HG02623 (cell line): ENCODE measurements around the gene KASH5.
"Not testable (repeated sequence)": the region's sequence is repeated elsewhere in the genome, so short reads cannot be mapped to it uniquely, and the experiment has no call there.

ENCODE experiments used
- ATAC-seq: cut with Tn5 transposase; IDR thresholded peaks from one replicate; pipeline ENCODE4 v1.9.1; 2021; ENCODE audit warnings: moderate library complexity; ENCODE audit not compliant: unreplicated experiment

KASH5 gene

DNA sequence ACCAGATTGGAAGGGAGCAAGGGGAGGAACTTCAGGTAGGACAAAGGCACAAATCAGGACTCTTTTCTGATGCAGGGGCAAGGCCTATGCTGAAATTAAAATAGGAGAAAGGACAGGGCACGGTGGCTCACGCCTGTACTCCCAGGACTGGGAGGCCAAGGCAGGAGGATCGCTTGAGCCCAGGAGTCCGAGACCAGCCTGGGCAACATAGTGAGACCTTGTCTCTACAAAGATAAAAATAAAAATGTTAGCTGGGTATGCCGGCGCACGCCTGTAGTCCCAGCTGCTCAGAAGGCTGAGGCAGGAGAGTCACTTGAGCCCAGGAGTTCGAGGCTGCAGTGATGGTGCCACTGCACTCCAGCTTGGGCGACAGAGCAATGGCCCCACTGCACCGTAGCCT lies 47.6 kb downstream of the KASH5 start:
- no peak for ATAC-seq

DNA sequence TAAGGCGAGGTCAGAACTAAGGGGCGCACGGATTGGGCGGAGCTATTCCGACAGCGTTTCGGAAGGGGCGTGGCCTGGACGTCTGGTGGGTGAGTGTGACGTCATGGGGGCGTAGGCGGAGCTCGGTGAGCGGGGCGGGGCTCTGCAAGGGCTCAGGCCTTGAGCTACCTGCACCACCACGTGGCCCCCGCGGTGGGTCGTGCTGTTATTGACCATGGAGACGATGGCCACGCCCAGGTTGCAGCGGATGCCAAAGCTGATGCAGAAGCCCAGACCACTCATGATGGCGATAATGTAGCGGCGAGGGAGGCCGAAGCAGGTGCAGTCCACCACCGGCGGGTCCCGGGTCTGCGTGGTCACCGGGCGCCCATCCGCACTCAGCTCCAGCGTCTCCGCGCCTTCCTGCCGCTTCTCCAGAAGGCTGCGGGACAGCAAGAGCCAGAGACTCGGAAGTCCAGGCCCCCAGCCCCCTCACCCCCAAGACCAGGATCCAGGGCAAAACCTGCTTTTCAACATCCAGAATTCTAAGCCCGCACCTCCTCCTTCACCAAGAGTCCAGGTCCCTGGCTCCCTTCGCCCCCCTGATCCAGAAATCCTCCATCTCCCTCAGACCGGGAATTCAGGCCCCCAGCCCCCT lies 48.5 kb downstream of the KASH5 start:
- no peak for ATAC-seq

DNA sequence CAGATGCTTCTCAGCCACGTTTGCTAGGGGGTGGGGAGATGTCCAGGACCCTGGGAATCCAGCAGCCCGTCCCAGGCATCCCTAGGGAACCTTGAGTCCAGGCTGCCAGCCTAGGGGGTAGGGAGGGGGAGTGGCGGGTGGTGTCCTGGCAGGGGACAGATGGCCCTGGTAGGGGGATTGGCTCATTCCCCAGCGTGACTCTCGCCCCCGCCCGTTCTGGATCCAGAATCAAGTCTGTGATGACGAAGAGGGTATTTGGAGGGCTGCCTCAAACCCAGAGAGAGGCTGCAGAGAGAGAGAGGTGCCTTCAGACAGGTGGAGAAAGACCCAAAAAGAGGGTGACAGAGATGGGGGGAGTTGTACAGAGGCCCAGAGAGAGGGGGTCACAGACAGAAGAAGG lies 49.2 kb downstream of the KASH5 start:
- ATAC-seq = no peak

DNA sequence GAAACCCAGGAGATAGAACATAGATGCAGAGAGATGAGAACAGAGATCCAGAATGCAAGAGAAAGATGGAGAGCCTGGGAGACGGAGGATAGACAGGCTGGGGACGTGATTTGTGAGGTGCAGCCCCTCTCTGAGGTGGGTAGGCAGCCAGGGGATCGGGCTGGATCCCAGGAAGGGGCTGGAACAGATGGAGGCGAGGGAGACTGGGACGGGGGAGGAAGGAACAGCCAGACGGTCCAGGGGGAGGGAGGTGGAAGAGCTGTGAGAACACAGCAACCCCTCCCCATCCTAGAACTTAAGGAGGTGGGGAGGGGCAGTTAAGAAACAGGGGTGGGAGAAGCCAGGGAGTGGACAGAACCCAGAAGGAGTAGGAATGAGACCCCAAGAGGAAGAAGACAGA lies 50.2 kb downstream of the KASH5 start:
- no peak for ATAC-seq

DNA sequence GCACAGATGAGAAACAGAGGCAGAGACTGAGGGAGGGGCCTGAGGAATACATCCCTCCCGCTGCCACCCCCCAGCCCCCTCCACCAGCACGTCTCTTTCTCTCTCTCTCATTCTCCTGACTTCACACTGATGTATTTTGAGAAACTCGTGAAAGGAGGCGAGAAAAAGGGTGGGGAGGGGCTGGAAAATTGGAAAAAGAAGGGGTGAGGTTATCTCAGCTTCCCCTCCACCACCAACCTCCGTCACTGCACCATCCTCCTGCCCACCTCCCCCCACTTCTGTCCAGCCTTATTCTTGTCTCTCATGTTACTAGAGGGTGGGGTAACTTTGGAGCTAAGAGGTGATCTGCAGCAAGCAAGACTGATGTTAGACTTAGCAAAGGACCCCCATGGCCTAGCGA lies 51.8 kb downstream of the KASH5 start:
- no peak for ATAC-seq

DNA sequence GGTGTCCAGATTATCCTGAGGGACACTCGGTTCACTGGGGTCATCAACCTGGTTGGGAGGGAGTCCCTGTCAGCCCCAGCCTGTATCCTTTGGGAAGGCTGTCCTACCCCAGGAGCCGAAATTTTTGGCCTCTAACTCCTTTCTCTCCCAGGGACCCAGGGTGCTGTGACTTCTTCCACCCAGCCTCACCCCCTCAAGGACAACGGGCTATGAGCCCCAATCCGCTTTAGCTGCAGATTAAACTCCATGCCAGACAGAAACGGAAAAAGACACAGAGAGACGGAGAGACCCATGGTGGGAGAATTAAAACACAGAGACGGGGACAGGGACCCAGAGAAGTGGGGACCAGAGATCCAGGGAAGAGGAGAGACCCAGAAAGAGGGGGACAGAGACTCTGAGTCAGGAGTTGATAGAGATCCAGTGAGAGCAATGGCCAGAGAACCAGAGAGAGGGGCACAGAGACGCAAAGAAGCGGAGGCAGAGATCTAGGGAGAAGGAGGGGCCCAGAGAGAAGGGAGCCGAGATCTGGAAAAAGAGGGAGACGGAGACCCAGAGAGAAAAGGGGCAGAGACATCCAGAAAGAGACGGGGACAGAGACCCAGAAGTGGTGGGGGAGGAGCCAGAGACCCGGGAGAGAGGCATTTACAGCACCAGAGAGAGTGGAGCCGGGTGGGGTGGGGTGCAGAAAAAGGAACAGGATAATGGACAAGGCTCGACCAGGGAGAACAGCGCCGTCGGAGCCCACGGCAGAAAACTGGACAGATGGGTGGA lies 52.6 kb downstream of the KASH5 start:
- no peak for ATAC-seq

DNA sequence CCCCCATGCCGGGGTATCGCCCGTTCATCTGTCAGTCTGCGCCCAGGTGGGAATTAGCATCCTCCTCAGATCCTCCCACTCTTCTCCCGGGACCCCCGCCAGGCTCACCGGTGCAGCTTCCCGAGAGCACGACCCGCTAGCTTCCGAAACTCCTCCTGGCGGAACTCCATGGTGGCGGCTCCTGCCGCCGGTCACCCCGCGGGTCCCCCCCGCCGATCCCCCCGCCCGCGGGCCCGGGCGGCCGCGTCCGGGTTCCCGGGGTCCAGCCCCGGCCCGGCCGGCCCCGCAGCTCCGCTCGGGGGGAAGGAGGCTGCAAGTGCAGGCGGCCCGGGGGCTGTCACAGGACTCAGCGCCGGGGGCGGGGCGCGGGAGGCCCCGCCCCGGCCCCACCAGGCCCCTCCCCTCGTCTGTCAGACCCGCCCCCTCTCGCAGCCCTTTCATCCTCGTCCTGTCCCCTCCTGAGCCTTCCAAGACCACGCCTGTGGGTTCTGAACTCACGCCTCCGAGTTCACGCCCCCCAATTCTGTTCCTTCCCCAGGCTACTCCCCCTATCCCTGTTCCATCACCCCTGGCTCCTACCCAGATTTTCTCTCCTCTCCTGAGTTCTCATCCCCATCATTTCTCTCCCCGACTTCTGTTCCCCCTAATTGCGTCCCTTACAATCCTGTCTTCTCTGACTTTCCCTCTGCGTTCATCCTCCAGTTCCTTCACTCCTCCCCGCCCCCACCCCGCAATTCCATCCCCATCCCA lies 53.3 kb downstream of the KASH5 start, which contains the start of gene SLC17A7:
Gene SLC17A7, minus strand, starts transcription at position 318 of the 750 bp plus-strand sequence. Its CDS starts 148 bp downstream, at position 170.
- no peak for ATAC-seq

DNA sequence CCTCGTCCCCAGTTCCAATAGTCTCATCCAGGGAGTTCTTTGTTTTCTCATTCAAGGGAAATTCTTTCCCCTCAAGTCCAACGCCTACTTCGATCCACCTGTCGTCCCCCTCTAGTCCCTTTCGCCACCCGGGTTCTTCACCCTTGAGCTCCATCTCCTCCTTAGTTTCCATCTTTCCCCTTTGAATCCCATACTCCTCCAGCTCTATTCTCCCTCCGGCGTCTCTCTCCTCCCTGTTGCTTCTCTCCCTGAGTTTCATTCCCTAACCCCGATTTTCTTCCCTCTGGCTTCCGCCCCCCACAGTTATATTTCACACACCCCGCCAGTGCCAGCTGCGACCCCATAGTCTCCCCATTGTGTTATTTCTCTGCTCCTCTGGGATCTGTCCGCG lies 53.9 kb downstream of the KASH5 start:
- no peak for ATAC-seq

DNA sequence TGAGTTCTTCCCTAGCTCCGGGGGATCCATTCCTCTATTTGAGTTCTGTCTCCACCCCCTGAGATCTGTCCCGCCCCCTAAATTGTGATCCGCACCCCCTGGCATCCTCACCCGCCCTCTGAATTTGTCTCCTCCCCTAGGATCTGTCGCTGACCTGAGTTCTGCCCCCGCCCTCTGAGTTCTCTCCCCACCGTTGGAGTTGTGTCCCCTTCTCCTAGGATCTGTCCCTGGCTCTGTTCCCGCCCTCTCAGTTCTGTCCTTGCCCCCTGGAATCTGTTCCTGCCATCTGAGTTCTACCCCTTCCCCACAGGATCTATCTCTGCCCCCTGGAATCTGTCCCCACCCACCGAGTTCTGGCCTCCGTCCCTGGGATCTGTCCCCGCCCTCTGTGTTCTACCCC lies 54.3 kb downstream of the KASH5 start:
- no peak for ATAC-seq

DNA sequence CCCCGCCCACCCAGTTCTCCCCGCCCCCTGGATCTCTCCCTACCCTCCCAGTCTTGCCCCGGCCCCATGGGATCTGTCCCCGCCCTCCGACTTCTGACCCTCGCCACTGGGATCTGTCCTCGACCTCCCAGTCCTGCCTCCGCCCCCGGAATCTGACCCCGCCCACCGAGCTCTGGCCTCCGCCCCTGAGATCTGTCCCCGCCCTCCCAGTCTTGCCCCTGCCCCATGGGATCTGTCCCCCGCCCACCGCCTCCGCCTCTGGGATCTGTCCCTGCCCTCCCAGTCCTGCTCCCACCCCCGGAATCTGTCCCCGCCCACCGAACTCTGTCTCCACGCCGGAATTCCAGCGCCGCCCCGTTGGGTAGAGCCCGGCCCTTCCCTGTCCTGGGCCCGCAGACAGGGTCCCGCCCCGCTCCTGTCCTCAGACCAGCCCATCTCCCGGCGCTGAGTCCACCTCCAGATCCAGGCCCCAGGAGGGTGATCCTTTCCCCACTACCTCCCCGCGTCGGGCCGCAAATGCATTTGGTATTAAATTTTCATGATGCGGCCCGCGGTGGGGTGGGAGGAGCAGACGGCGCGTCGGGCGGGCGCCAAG lies 54.8 kb downstream of the KASH5 start:
- ATAC-seq = peak; percentile 19

DNA sequence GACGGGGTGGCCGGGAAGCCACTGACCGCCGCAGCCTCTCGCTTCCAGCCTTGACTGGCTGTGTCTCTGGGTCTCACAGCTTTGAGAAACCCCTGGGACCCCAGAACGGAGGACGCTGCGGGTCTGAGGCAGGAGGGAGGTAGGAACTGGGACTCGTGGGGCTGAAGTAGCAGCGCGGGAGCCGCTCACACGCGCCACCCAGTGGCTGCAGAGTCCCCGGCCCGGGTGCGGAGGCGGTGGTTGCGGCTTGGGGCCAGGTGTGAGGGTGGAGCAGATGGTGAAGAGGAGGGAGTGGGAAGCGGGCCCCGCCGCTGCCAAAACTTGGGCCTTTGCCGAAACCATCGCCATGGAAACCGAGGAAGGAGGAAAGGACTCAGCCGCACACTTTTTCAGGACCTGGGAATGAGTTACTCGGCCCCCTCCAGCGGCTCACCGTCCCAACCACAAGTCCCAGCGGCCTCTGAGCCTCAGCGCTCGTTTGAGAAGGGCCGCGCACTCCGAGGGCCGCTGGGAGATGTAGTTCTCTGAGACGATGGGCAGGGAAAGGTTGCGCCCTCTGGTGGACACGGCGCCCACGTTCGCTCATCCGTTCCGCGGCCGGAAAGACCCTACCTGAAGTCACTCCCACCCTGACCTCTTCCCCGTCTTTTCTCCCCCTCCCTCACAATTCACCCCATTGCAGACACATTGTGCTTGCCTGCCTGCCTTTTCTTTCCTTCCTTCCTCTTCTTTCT lies 55.5 kb downstream of the KASH5 start:
- peak; percentile 65 for ATAC-seq

DNA sequence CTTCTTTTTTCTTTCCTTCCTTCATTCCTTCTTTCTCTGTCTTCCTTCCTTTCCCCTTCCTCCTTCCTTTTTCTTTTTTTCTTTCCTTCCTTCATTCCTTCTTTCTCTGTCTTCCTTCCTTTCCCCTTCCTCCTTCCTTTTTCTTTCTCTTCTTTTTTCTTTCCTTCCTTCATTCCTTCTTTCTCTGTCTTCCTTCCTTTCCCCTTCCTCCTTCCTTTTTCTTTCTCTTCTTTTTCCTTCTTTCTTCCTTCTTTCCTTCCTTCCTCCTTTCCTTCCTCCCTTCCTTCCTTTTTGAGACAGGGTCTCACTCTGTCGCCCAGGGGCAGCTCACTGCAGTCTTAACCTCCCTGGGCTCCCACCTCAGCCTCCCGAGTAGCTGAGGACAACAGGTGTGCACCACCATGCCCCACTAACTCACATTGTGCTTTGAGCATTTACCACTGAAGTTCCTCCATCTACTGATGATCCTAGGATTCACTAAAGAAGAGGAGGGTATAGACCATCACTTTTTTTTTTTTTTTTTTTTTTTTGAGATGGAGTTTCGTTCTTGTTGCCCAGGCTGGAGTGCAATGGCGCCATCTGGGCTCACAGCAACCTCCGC lies 56.2 kb downstream of the KASH5 start:
- not testable (repeated sequence) for ATAC-seq

DNA sequence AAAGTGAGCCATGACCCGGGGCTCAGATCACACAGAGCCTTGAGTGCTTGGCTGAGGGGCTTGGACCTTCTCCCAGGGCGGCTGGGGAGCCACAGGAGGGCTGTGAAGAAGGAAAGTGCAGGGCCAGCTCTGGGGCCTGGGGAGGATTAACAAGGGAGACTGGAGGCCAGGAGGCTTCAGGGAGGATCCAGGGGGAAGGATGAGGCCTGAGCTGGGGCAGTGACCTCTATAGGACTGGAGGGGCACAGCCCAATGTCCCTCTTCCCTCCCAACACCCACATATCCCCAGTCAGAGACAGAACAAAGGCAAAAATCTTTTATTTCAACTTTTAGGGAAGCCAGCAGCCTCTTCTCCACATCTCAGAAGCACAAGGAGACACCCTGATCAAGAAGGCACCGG lies 57.9 kb downstream of the KASH5 start:
- no peak for ATAC-seq

DNA sequence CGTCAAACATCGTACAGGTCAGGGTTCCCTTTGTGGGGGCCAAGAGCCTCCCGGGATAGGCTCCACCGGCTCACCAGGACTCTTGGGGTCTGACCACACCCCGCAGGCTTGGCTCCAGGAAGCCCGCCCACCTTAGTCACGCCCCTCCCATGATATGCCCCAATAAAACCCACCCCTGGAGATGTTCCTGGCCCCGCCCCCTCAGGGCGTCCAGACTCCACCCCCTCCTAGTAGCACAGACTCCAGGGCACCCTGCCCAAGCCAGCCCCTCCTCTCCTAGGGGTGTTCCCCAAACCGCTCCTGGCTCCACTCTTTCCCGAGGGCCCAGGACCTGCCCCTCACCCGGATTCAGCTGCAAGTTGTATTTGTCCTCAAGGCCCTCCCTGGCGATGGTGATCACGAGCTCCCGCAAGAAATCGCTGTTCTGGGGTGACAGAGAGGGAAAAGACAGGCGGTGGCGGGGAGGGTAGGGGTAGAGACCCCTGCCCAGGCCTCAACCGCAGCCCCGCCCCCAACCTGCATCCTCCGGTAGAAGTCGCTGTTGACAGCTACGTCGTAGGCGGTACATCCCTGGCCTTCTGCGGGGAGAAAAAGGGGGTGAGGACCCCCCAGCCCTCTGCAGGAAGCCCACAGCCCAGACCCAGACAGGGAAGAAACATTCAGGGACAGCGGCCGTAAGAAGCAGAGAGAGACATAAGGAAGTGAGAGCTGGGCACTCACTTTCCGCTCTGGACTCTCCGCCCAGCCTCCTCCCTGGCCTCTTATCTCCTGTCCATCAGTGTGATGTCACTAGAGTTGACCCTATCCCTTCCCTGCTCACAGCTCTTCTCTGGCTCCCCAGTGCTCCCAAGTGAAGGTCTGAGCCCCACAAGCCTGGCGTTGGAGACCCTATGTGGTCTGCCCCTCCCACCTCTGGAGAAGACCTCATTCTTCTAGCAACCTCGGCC lies 59.7 kb downstream of the KASH5 start:
- no peak for ATAC-seq

DNA sequence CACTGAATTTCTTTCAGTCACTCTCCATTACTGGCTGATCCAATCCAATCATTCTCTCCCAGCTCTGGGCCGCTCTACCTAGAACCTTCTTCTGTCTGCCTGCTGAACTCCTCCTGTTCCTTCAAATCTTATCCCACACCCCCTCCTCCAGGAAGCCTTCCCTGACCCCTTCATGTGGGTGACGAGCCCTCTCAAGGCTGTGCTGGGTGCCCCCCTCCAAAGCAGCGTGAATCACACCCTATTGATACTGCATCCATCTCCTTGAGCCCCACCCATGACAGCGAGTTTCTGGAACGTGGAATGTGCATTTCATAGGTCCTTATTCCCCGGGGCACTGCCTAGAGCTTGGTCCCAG lies 60.4 kb downstream of the KASH5 start:
- no peak for ATAC-seq

DNA sequence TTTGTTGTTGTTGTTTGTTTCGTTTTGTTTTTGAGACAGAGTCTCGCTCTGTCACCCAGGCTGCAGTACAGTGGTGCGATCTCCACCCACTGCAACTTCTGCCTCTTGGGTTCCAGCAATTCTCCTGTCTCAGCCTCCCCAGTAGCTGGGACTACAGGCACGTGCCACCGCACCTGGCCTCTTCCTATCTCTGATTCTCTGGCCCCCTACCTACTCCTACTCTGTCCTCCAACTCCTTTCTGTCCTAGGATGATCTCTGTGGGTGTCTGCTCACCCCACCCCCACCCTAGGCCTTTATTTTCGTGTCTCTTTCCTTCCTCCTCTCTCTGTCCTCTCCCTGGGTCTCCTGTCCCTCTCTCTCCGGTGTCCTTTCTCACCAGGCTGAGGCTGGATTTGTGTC lies 62.4 kb downstream of the KASH5 start:
- ATAC-seq = no peak

DNA sequence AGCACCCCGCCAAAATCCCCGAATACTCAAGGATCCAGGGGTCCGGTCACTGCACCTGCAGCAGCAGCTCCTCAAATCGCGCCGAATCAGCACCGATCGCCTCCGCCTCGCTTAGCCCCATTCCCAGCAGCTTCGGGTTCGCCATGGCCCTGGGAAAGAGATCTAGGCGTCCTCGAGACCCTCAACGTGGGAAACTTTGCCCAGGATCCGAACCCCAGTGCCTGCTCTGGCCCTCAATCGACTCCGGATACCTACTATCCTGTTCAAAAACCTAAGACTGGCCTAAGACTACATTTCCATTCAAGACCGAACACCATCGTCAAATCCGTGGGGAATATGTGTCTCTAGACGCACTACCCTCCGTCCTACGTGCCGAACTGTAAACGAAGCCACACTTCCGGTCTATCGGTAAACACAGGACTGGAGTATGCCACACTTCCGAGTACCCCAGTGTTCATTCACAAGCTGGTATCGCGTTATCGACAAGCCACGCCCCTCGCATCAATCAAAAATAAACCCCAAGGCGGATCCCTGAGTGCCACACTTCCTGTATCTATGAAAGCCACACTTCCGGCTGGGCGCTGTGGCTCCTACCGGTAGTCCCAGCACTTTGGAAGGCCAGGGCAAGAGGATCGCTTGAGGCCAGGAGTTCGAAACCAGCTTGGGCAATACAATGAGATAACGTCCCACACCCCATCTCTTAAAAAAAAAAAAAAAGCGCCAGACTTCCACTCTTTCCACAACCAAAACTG lies 63.6 kb downstream of the KASH5 start, which contains the start of gene PIH1D1:
Gene PIH1D1, minus strand, starts transcription at position 385 of the 752 bp plus-strand sequence. Its CDS starts 240 bp downstream, at position 145.
- peak; percentile 39 for ATAC-seq

DNA sequence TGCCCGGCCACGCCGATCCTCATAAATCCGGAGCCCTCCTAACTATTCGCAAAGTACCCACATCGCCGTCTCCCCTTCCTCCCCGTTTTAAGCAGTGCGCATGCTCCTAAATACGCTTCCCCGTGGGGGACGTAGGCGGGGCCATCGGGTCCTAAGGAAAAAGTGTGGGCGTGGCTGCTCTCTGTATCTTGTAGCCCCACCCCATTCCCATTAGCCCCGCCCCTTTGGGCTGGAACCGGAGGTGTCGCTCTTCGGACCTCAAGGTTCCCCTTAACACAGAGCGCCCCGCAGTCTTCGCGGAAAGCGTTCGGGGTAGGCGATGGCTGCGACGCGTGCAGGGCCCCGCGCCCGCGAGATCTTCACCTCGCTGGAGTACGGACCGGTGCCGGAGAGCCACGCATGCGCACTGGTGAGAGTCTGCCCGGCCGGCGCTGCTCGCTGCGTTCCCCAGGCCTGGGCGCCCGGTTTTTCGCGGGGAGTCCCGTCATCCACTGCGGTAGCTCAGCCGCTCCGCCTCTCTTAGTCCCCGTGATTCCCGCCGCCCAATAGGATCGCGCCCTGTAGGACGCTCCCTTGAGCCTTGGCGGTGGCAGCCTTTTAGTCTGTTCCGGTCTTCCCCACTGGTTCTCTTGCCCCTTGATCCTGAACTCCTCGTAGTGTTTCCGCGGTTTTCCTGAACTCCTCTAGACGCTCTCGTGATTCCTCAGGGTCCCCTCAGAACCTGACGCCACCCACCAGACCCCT lies 65.1 kb downstream of the KASH5 start, which contains the start of gene ALDH16A1:
Gene ALDH16A1, plus strand, starts transcription at position 213 of the 744 bp plus-strand sequence. Its CDS starts 107 bp downstream, at position 320.
- peak; percentile 83 for ATAC-seq
